GM21619 (cell line): ENCODE data around the gene LCN9.
"Not testable (repeated sequence)": the region's sequence is repeated elsewhere in the genome, so short reads cannot be mapped to it uniquely, and the experiment has no call there.

ENCODE experiments used
- ATAC-seq: cut with Tn5 transposase; IDR thresholded peaks from one replicate; pipeline ENCODE4 v1.9.1; 2021; ENCODE audit not compliant: unreplicated experiment

Gene LCN9

DNA sequence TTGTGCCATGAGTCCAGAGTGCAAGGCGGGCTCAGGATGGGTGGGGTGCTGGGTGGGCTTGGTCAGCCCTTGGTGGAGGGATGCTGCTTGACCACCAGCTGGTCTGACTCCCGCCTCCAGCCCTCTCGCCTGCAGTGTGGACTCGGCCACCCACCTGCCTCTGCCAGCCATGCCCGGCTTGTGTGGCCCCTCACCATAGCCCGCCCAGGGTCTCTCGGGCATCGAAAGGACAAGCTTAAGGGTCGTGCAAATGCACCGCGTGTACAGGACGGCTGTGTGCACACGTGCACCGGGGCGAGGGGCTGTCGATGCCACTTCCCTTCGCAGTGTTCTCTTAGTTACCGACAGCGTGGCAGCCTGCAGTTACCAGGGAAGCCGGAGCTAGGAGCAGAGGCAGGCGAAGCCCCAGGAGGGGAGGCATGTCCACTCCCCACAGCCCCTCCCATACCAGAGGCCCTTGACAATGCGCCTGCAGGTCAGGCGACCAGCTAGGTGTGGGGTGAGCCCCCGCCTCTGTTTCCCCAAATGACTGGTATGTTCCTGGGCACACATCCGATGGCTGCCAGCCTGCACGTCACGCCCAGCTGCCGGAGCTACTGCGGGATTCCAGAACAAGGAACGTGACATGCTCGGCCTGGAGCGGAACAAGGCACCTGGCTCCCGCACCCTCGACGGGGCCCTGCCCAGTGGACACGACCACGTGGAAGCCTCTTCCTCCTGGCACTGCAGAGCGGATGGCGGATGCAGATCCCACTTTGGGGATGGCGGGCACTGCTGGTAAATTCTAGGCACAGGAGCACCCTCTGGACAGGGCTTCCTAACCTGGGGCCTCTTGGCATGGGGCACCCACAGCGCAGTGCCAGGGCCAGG, 7.8 kb downstream of the LCN9 start:
- ATAC-seq: no peak

DNA sequence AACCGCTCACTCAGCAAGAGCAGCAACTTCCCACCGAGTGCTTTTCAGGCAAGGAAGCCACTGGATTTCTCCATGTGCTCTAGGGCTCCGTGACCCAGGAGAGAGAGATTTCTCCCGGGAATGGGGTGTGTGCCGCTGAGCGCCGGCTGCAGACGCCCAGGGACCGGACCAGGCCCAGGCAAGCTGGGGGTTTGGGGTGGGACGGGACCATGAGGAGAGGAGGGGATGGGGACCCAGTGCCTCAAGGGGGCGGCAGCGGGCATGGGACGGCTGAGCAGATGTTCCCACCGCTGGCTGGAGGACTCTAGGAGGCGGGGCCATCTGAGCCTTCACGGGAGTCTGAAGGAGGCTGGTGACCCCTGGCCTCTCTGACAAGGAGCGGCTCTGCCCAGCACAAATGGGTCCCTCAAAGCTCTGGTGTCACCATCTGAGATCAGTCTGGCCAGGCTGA, 8.5 kb downstream of the LCN9 start:
- no peak for ATAC-seq

DNA sequence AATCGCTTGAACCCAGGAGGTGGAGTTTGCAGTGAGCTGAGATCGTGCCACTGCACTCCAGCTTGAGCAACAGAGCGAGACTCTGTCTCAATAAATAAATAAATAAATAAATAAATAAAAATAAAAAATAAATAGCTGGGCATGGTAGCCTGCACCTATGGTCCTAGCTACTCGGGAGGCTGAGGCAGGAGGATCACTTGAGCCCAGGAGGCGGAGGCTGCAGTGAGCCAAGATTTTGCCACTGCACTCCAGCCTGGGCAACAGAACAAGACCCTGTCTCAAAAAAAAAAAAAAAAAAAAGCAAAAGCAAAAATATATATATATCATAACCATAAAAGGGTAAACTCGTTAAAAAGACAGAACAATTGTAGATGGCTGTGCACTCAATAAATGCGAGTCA, 9.7 kb downstream of the LCN9 start:
- not testable (repeated sequence) for ATAC-seq

DNA sequence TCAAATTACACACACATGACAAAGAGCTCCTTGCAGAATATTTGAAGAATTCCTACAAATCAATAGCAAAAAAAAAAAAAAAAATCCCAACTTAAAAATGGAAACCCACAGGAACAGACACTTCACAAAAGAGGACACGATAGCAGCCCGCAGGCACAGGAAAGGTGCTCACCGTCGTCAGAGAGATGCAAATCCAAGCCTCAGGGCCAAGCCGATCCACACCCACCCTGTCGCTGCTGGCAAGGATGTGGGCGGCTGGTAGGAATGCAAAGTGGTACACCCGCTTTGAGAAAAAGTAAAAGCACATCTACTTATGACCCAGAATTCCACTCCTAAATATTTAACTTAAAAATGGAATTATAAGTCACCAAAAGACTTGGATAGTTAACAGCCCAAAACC, 10.8 kb downstream of the LCN9 start:
- no peak for ATAC-seq

DNA sequence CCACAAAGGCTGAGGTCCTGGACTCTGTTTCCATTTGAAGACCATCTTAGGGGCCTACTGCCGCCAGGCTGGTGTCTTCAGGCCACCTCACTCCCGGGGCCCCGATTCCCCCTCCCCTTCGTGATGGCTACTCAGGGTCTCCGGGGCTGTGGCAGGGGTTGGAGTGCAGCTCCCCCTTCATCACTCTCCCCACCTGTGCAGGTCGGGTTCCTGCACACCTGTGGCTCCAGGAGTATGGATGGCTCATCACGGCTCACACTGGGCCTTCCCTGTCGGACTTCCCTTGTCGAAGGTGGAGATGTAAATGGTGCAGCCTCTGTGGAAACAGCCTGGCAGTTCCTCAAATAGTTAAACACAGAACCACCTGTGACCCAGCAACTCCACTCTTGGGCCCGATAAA, 11.9 kb downstream of the LCN9 start:
- no peak for ATAC-seq

DNA sequence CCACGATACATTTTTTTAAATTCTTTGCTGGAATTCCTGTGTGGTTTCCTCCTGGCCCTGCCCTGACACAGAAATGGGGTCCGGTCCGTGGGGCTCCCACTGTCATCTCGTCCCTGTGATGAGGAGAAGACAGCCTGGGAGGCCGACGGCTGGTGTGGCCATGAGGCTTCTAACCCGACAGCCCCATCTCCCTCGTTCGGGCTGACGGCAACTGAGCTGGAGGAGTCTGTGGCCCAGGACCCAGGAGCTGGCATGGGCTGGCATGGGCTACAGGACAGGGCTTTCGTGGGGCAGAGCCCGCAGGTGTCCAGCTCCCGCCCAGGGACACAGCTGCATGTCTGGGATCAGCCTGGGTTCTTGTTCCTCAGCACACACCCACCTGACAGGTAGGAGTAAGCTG, 13.8 kb downstream of the LCN9 start:
- no peak for ATAC-seq

DNA sequence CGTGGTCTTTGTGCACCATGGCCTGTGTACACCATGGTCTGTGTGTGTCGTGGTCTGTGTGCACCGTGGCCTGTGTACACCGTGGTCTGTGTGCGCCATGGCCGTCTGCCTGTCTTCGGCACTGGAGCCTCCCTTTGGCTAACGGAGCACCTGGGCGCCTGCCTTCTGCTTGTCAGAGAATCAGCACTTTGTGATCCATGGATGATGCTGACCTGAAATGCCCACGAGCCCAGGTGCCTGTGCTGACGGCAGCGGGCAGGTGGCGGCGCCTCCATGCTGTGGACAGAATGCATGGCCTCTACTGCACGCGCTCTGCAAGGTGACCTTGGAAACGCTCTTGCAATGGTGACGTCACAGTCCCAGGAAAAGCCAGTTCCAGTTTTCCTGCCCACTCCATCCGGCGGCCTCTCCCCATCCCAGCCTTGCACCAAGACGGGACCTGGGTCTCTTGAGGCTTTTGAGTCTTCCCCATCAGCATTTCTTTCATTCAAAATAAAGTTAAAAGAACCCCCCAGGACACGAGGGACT, 14.6 kb downstream of the LCN9 start:
- ATAC-seq: no peak

DNA sequence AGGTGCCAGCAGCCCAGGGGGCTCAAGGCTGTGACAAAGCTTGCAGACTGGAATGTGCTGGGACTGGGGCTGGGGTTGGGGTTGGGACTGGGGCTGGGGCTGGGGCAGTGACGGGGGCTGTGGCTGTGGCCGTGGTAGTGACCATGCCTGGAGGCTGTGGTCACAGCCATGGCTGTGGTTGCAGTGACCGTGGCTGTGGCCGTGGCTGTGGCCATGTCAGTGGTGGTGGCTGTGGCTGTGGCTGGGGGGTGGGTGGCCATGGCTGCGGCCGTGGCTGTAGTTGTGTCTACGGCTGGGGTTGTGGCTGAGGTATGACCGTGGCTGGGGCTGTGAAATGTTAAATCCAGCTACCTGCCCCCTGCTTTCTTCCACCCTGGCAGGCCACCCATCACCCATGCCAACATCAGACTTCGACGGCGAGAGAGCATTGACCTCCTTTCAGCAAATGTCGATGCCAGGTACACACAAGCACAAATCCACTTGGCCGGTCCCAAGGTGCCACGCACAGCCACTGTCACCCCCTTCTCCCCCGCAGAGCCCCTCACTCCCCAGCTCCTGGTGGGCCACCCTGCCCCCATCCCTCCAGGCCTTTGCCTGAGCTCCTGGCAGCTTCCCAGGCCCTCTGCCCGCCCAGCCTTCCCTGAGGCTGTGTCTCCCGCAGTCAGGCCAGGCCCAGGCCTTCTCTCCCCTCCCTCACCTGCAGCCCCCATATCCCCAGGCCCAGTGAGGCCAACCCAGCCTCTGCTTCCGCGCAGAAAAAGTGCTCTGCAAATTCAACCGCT, 15.3 kb downstream of the LCN9 start:
- no peak for ATAC-seq

DNA sequence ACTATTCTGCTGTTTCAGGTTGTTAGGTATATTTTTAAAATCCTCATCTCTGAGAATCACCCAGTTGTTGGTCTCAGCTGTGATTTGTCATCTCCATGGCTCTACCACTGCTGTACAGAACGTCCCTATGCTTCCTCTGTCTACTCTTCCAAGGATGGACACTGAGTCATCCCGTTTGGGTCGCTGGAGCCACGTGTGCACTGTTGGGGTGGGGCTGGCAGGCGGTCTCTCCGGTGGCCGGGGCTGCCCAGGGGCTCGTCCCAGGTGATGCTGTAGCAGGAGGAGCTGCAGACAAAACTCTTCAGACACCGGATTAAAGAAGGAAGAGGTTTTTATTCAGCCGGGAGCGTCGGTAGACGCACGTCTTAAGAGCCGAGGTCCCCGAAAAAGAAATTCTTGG, 16.9 kb downstream of the LCN9 start:
- ATAC-seq: no peak

DNA sequence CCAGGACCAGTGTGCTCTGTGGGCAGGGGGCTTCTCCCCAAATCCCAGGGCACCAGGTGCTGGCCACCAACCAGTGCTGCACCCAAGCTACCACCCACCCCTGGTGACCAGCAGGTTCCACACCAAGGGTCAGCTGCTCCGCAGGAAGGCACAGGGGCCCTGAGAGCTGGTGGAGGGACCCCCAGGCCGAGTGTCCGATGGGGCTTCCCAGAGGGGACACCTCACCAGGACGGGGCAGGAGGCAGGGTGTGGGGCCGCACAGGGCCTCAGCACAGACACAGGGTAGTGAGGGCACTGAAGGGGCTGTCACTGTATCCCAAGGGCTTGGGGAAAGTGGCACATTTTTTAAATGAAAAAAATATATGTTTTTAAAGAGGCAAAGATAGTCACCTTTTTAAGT, 18.1 kb downstream of the LCN9 start:
- no peak for ATAC-seq

DNA sequence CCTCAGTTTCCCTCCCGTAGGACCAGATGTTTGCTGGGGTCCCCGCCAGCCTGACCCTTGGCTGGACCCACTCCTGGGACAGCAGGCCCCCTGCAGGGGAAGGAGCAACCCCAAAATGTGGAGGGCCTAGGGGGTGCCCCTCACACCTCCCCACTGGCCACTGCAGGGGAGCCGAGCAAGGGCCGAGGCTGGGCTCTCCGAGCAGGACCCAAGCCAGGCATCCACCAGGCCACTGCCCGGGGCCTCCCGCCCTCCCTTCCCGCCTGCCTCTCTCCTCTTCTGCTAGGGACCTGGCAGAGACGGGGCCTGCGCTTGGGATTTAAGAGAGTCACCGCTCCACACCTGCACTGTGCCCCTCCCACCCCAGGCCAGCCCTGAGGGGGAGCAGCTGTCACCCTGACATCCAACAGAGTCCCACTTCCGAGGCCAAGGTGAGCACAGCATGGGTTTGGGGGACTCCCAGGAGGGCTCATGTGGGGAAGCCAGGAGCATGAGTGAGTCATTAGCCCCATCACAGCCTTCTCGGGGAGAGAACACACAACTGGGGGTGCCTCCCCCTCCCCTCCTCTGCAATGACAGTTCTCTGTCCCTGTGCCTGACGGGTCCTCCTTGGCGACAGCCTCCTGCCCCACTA, 20.4 kb downstream of the LCN9 start:
- ATAC-seq: no peak

DNA sequence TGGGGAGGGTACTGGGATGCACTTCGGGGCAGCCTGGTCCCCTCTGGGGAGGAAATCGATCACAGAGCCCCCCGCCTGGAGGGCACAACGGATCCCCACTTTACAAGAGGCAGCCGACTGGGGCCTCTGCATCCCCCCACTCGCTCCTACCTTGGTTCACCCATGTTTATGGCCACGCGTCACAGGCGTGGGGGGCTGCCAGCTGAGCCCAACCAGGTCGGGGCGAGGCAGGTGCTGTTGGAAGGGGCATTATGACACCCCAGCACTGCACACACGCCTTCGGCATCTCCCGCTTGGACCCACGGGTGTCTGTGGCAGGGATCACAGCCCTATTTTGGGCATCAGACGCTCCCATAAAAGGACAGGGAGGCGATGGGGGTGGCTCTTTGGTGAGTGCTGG, 21.6 kb downstream of the LCN9 start:
- no peak for ATAC-seq

DNA sequence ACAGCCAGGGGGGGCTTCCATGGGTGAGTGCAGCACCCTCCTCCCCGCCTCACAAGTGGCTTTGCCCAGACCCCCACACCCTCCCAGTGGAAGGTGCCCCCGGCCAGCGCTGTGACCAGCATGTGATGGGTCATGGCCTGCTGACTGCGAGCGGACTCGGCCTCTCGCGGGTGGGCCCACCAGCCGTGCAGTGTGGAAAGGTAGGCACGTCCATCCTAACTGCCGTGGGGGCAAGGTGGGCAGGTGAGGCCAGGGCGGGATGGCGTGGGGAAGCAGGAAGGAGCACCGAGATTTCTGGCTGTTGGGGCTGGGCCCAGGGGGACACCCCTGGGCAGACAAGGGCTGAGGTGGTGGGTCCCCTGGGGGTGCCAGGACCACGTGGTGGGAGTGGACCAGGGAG, 24.1 kb downstream of the LCN9 start:
- no peak for ATAC-seq

DNA sequence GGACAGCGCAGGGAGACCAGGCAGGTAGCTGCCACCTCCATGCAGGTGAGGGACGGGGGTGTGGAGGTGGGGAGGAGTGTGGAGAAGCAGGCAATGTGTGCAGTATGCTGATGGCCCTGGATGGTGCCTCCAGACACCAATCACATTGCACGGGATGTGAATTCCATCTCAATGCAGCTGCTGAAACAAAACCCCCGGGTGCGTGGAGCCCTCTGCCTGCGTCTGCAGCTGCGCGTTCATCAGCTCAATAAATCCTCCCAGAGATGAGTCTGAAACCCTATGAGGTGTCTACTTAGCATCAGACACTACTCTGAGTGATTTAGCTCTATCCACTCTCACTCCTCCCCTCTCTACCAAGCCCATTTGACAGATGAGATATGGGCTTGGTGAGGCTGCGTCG, 25.9 kb downstream of the LCN9 start:
- ATAC-seq: no peak

DNA sequence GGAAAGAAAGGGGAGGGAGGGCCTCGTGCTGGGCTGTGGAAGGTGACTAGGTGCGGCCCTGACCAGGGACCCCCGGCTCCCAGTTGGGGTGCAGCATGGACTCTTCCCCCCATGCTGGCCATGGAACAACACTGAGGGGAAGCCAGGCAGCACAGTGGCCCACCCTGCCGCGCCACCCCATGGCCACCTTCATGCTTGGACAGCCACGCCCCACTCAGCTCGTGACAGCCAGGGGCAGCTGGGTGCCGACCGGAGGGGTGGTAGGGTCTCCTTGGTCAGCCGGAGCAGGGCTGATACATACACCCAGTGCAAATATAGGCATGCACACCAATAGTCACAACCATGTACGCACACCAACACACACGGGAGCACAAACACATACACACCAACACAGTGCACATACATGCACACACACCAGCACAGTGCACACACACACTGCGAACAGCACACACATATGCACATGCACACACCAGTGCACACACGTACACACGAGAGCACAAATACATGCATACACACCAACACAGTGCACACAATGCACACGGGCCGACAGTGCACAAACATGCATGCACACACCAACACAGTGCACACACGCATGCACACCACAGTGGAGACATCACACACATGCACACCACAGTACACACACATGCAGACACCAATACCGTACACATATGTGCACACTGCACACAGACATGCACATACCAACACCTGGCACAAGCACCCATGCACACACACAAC, 27.9 kb downstream of the LCN9 start:
- ATAC-seq: no peak

DNA sequence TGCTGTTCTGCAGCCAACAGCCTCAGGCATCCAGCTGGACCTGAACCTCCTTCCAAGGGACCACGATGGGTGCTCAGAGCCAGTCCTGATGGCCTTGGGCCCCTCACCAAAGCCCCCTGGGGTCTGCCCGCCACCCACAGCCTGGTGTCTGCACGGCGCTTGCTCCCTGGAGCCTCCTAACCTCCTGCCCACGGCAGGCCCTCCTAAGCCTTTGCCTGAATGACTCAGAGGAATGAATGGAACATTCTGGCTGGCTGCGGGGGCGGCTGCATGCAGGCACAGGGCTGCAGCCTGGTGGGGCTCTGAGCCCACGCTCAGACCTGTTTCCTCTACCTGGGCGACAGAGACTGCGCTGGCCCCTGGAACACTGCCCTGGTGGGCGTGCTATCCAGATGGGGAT, 29.3 kb downstream of the LCN9 start:
- no peak for ATAC-seq

DNA sequence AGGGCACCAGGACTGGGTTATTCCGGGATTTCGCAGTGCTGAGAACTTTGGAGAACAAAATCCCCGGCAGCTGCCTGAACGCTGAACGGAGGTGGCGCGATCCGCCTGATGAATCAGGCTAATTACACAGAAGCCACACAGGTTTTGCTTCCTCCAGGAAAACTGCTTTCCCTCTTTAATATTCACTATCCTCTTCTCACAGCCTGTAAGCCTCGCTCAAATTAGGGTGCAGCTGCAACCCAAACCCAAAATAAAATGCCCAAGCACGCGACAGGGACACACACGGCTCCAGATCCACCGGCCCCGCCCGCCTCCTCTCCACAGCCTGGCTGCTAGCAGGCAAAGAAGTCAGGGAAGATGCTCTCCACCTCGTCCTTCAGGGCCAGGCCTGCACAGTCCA, 30.2 kb downstream of the LCN9 start:
- ATAC-seq: no peak

DNA sequence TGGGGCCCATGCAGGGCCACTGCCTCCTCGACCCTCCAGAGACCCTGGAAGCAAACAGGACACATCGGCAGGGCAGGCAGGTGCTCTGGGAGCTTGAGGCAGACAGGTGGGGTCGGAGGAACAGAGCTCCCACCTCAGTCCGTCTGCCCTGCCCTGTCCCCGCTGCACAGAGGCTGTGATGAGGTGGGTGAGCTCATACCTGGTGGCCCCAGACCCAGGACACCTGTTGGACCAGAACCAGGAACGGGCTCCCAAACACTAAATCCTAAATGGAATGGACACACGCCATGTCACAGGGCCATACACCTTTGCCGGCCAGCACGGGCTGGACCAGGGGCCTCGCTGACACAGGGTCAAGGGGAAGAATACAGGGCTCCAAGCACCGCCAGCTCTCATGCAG, 30.7 kb downstream of the LCN9 start:
- no peak for ATAC-seq

DNA sequence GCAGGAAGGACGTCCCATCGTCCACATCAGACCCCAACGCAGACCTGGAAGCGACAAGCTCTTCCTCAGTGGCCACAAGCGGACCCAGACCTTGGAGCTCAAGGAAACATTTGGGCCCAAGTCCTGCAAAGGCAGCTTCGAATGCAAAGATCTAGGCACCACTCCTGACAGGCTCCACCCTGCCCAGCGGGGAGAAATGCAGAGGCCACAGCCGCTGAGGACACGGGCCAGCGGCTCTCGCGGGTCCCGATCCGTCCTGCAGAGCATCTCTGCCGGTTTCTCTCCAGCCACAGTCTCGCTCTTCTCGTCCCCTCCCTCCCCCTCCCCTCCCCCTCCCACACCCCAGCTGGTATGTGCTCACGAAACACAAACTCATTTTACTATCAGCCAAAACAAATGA, 31.3 kb downstream of the LCN9 start:
- ATAC-seq: no peak

DNA sequence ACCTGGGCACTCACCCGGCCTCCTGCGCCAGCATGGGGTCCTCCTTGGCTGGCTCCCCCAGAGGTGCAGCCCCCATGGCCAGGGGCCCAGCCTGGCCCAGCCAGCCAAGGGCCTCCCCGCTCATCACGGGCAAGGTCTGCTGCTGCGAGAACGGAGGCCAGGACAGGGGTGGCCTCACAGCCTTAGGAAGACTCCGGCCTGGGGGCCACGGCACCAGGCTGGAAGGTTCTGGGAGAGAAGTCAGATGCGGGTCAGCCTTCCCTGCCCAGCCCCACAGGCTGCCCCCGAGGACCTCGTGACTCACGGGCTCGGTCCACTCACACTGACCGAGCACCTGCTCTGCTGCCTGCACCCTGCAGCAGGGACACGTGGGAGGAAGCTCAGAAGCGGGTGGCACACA, 31.9 kb downstream of the LCN9 start:
- ATAC-seq: no peak

DNA sequence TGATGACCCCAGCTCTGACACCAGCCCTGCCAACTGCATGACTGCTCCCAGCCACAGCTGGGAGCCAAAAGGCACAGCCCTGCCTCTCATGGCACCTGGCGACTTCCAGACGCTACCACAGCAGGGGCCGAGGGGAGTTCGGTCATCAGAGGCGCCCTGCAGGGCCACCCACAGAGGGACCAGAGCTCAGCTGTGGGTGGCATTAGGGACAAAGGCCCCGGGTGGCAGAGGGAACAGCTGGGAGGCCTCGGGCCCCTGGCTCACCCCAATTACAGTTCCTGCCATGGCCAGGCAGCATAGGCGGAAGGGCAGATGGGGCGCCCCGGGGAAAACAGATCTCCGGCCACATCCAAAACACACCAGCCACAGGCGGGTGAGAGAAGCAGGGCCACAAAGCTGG, 32.5 kb downstream of the LCN9 start:
- ATAC-seq: no peak
